Measurements from ENCODE around the gene CD58. TPM values are rescaled to one million over a fixed set of nuclear protein-coding genes. Genes with fewer than 3 reads are reported as not detected.

The CD58 gene
- total RNA-seq, 1 experiment from 2014 or later: 11.0 TPM

DNA sequence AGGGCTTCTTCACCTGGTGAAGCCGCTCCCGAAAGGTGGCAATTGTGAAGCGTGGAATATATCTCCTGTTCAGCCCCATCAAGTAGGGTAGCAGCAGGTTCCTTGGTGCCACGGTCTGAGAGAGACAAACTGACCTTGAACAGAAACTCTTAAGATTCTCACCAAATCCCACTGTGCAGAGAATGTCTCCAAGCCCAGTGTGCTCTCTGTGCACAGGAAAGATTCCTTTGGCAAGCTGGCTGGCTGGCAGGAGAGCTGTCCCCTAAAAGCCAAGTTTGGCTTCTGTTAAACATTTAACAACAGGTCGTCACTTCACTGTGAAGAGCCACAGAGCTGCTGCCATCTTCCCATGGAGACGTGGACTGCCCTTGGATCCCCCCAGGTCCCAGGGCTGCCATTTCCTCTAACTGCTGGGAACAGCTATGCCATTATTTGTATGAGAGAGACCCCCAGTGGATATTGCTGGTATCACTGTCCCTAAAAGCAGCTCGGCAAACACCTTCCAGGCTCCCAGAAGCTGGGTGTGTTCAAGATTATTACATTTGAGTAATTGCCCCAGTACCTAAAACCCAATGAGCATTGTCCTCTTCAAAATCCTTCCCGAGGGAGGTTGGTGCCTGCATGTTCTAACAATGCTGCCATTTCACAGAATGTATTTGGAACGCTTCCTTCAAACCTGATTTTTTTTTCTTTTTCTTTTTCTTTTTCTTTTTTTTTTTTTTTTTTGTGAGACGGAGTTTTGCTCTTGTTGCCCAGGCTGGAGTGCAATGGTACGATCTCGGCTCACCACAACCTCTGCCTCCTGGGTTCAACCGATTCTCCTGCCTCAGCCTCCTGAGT lies 71.8 kb downstream of the CD58 start:
- no TSS peak for BruUV-seq (replicated peaks)
- no peaks in the 10 kb centered on the region for H3K36me3 Mint-ChIP-seq (ENCODE audit: insufficient read depth, unreplicated experiment)
- peak; percentile 73 for DNase-seq (ENCODE audit: unreplicated experiment)
- POLR2A ChIA-PET: interaction anchor here (0.7 to 2.2 kb wide), 4 partner anchors 71 to 360 kb away, joined by 3 to 8 read pairs (median 4); partner anchors contain the start of gene CD58
- no peaks in the 10 kb centered on the region for H3K9me3 Mint-ChIP-seq (ENCODE audit: unreplicated experiment)
- H3K4me1 Mint-ChIP-seq (ENCODE audit: insufficient read depth, unreplicated experiment): peaks cover 17% of the 10 kb centered on the region
- no peaks in the 10 kb centered on the region for H3K27me3 Mint-ChIP-seq (ENCODE audit: insufficient read depth, unreplicated experiment)
- no peak overlapping the region for H3K27ac Mint-ChIP-seq (ENCODE audit: low read depth, unreplicated experiment)
- intact Hi-C loops (cut with micrococcal nuclease): loop anchor here (1.0 to 2.0 kb wide), 3 partner anchors 72 to 360 kb away; partner anchors contain the start of gene CD58
- TF ChIP-seq, protein P1, sequence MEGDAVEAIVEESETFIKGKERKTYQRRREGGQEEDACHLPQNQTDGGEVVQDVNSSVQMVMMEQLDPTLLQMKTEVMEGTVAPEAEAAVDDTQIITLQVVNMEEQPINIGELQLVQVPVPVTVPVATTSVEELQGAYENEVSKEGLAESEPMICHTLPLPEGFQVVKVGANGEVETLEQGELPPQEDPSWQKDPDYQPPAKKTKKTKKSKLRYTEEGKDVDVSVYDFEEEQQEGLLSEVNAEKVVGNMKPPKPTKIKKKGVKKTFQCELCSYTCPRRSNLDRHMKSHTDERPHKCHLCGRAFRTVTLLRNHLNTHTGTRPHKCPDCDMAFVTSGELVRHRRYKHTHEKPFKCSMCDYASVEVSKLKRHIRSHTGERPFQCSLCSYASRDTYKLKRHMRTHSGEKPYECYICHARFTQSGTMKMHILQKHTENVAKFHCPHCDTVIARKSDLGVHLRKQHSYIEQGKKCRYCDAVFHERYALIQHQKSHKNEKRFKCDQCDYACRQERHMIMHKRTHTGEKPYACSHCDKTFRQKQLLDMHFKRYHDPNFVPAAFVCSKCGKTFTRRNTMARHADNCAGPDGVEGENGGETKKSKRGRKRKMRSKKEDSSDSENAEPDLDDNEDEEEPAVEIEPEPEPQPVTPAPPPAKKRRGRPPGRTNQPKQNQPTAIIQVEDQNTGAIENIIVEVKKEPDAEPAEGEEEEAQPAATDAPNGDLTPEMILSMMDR (IDR thresholded peaks at IDR 0.05; ENCODE audit: unreplicated experiment): peak; percentile 86
- no peak overlapping the region for H3K4me3 Mint-ChIP-seq (ENCODE audit: unreplicated experiment)
- CTCF ChIA-PET: interaction anchor here (0.5 to 13.7 kb wide), 35 partner anchors 9 to 889 kb away, joined by 3 to 222 read pairs (median 4); no protein-coding TSS in a partner anchor

- no TSS peak for BruUV-seq (replicated peaks)
- no peak overlapping the region for H3K4me3 Mint-ChIP-seq (ENCODE audit: unreplicated experiment)
- TF ChIP-seq, protein P1 (IDR thresholded peaks at IDR 0.05; ENCODE audit: unreplicated experiment): no peak
- ChIA-PET CTCF (interaction anchor here (0.6 to 13.7 kb wide), 11 partner anchors 10 to 770 kb away, joined by 3 to 222 read pairs (median 4); no protein-coding TSS in a partner anchor), POLR2A (interaction anchor here (2.2 kb wide), 1 partner anchor 358 kb away, joined by 8 read pairs; no protein-coding TSS in a partner anchor)
- H3K36me3 Mint-ChIP-seq (ENCODE audit: insufficient read depth, unreplicated experiment): no peaks in the 10 kb centered on the region
- H3K4me1 Mint-ChIP-seq (ENCODE audit: insufficient read depth, unreplicated experiment): peaks cover 17% of the 10 kb centered on the region
- no peak for DNase-seq (ENCODE audit: unreplicated experiment)
- H3K9me3 Mint-ChIP-seq (ENCODE audit: unreplicated experiment): no peaks in the 10 kb centered on the region
- H3K27ac Mint-ChIP-seq (ENCODE audit: low read depth, unreplicated experiment): no peak overlapping the region
- intact Hi-C loops (cut with micrococcal nuclease): loop anchor here (2.0 kb wide), 1 partner anchor 73 kb away; the partner anchor contains the start of gene CD58
- H3K27me3 Mint-ChIP-seq (ENCODE audit: insufficient read depth, unreplicated experiment): no peaks in the 10 kb centered on the region
These were observed 73.2 kb downstream of the CD58 start for GRCh38 chr1:116497656-116498055.

DNA sequence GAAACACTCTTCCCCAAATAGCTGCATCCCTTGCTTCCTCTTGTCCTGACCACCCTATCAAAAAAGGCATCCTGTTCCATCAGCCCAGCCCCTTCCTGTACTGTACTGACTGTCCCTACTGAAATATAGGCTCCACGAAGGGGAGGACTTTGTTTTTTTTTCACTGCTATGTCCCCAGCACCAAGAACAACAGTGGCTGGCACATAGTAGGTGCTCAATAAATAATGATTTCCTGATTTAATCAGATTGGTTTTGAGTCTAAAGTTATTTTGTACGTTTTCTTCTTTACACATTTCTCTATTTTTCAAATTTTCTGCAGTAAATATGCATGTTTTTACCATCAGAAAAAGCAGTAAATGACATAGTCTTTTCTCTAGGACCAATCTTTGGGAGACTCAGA lies 73.9 kb downstream of the CD58 start:
- H3K27ac Mint-ChIP-seq (ENCODE audit: low read depth, unreplicated experiment): peak overlapping the region; percentile 32
- H3K27me3 Mint-ChIP-seq (ENCODE audit: insufficient read depth, unreplicated experiment): no peaks in the 10 kb centered on the region
- no peak for DNase-seq (ENCODE audit: unreplicated experiment)
- no TSS peak for BruUV-seq (replicated peaks)
- H3K9me3 Mint-ChIP-seq (ENCODE audit: unreplicated experiment): no peaks in the 10 kb centered on the region
- peaks cover 17% of the 10 kb centered on the region for H3K4me1 Mint-ChIP-seq (ENCODE audit: insufficient read depth, unreplicated experiment)
- POLR2A ChIA-PET: no interaction called here
- intact Hi-C loops (cut with micrococcal nuclease): no loop called here
- H3K4me3 Mint-ChIP-seq (ENCODE audit: unreplicated experiment): no peak overlapping the region
- CTCF ChIA-PET: interaction anchor here (0.5 to 13.7 kb wide), 5 partner anchors 10 to 356 kb away, joined by 3 to 222 read pairs (median 8); no protein-coding TSS in a partner anchor
- H3K36me3 Mint-ChIP-seq (ENCODE audit: insufficient read depth, unreplicated experiment): no peaks in the 10 kb centered on the region
- TF ChIP-seq, protein P1 (IDR thresholded peaks at IDR 0.05; ENCODE audit: unreplicated experiment): no peak

DNA sequence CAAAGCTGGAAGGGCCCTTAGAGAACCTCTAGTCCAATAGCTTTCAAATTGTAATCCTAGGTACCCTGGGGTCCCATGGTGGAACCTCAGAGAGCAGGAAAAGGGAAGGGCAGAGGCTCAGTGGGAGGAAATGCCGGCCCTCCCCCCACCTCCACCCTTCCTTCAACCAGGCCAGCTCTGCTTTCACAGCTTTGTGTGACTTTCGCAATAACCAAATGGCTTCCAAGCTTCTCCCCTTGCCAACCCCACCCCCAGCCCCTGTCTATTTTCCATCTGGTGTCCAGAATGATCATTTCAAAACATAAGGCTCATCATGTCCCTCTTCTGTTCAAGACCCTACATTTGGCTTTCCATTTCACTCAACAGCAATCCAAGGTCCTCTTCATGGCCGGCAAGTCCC lies 74.4 kb downstream of the CD58 start:
- Mint-ChIP-seq H3K4me1 (ENCODE audit: insufficient read depth, unreplicated experiment) (peaks cover 17% of the 10 kb centered on the region), H3K4me3 (ENCODE audit: unreplicated experiment) (no peak overlapping the region)
- peak; percentile 70 for DNase-seq (ENCODE audit: unreplicated experiment)

More for the DNA sequence above, 74.4 kb downstream of the CD58 start:
- peak overlapping the region; percentile 32 for H3K27ac Mint-ChIP-seq (ENCODE audit: low read depth, unreplicated experiment)
- intact Hi-C loops (cut with micrococcal nuclease): no loop called here
- ChIA-PET CTCF (interaction anchor here (1.3 to 13.7 kb wide), 3 partner anchors 12 to 356 kb away, joined by 4 to 222 read pairs (median 110); no protein-coding TSS in a partner anchor), POLR2A (no interaction called here)
- TF ChIP-seq, protein P1 (IDR thresholded peaks at IDR 0.05; ENCODE audit: unreplicated experiment): no peak
- no peaks in the 10 kb centered on the region for H3K36me3 Mint-ChIP-seq (ENCODE audit: insufficient read depth, unreplicated experiment)
- H3K9me3 Mint-ChIP-seq (ENCODE audit: unreplicated experiment): no peaks in the 10 kb centered on the region
- no peaks in the 10 kb centered on the region for H3K27me3 Mint-ChIP-seq (ENCODE audit: insufficient read depth, unreplicated experiment)
- no TSS peak for BruUV-seq (replicated peaks)

Measured in MCF 10A (cell line).